Suprapubic skin (tissue), 4 donors: ENCODE measurements around the gene RAB43.
"Not testable (repeated sequence)": the region's sequence is repeated elsewhere in the genome, so short reads cannot be mapped to it uniquely, and the experiment has no call there.

Experiments used
- EP300 ChIP-seq: sonication (generic); formaldehyde crosslinking; IDR thresholded peaks from one replicate; pipeline ENCODE4 v1.6.1; 2017; ENCODE audit warnings: antibody characterized with exemption
- POLR2A ChIP-seq, 2 donors: fragments of 450-650 bp; IDR thresholded peaks; one replicate each; pipeline ENCODE4 v1.6.1; 2017; ENCODE audit warnings: antibody characterized with exemption in 2 of 2, mild to moderate bottlenecking in 2 of 2, moderate library complexity in 2 of 2
- POLR2AphosphoS5 ChIP-seq, 3 donors: sonication (generic); formaldehyde crosslinking; IDR thresholded peaks; one replicate each; pipeline ENCODE4 v1.6.1; 2017; ENCODE audit warnings: antibody characterized with exemption in 3 of 3
- TF ChIP-seq, protein P1 (sequence below), 2 donors: fragments of 200-600 bp in 1 of 2; fragments of 450-650 bp in 1 of 2; sonication (generic) in 1 of 2; IDR thresholded peaks; one replicate each; pipeline ENCODE4 v1.5.1; 2016 to 2019; ENCODE audit warnings: antibody characterized with exemption in 2 of 2, mild to moderate bottlenecking in 1 of 2, moderate library complexity in 1 of 2

GRCh38 chr3:129165594-129165993, 44.0 kb upstream of the RAB43 start:
- TF ChIP-seq POLR2A (IDR thresholded peaks at IDR 0.05); POLR2AphosphoS5 (IDR thresholded peaks at IDR 0.05); EP300: not testable (repeated sequence)
- TF ChIP-seq, protein P1, sequence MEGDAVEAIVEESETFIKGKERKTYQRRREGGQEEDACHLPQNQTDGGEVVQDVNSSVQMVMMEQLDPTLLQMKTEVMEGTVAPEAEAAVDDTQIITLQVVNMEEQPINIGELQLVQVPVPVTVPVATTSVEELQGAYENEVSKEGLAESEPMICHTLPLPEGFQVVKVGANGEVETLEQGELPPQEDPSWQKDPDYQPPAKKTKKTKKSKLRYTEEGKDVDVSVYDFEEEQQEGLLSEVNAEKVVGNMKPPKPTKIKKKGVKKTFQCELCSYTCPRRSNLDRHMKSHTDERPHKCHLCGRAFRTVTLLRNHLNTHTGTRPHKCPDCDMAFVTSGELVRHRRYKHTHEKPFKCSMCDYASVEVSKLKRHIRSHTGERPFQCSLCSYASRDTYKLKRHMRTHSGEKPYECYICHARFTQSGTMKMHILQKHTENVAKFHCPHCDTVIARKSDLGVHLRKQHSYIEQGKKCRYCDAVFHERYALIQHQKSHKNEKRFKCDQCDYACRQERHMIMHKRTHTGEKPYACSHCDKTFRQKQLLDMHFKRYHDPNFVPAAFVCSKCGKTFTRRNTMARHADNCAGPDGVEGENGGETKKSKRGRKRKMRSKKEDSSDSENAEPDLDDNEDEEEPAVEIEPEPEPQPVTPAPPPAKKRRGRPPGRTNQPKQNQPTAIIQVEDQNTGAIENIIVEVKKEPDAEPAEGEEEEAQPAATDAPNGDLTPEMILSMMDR (IDR thresholded peaks at IDR 0.05): not testable (repeated sequence)
